K562 (cell line): Measurements from ENCODE around the gene PRMT7. TPM values are rescaled to one million over a fixed set of nuclear protein-coding genes. Genes with fewer than 3 reads are reported as not detected.
A peak's percentile ranks its signal among the peaks of the same experiment; 100 is the strongest.

ENCODE experiments used
- ATAC-seq: fragments of 200-7000 bp; cut with Tn5 transposase; 3 replicates; pipeline ENCODE4 v1.9.1; 2020; ENCODE audit warnings: moderate library complexity
- BruUV-seq: library from RNA; stranded (reverse); fragments of 400-500 nt; replicated peaks from 2 replicates; lab custom pipeline; 2021; lab: Mats Ljungman, UMichigan
- CTCF ChIA-PET: fragments of 300-600 bp; formaldehyde crosslinking; extraction: SDS; loops from one replicate; lab custom pipeline; 2021; ENCODE audit warnings: low intra/inter-chr PET ratio; lab: Yijun Ruan, JAX
- POLR2A ChIA-PET: fragments of 300-600, 350-650 bp; sonication (Branson Sonifier 250); formaldehyde crosslinking; extraction: SDS; loops from one replicate; lab custom pipeline; 2021; ENCODE audit warnings: antibody characterized with exemption, inconsistent platforms; lab: Yijun Ruan, JAX
- DNase-seq, 4 experiments: peaks; one replicate each; pipeline versions ENCODE4 v3.0.0 to v3.0.0-alpha.2; 2011 to 2018; ENCODE audit warnings: low spot score in 3 of 4, mixed read lengths in 3 of 4; ENCODE audit errors: extremely low read depth in 1 of 4
- FAIRE-seq: peaks from 2 replicates; lab custom pipeline; 2011; peaks lifted over from hg19 to GRCh38; lab: Jason Lieb, UNC
- H2AFZ ChIP-seq: 2 replicates; pipeline ENCODE4 v1.6.0; 2011; ENCODE audit warnings: low read depth, low read length, control low read depth, inconsistent platforms
- H3K27ac ChIP-seq: fragments of 200-600 bp; 3 replicates; pipeline ENCODE4 v1.8.0; 2011; ENCODE audit warnings: low read depth, mild to moderate bottlenecking, control low read depth, inconsistent platforms, low read length, moderate library complexity, mixed read lengths; ENCODE audit errors: extremely low read depth
- H3K27me3 ChIP-seq, 2 experiments: fragments of 300-600 bp in 1 of 2; 2 replicates in 1 of 2; 3 replicates in 1 of 2; pipeline versions ENCODE4 v1.6.0 to v1.8.0; 2011; ENCODE audit warnings: inconsistent platforms in 2 of 2, low read length in 2 of 2, mild to moderate bottlenecking in 1 of 2, mixed read lengths in 1 of 2, moderate library complexity in 1 of 2; ENCODE audit not compliant: control insufficient read depth in 2 of 2, insufficient read depth in 2 of 2
- H3K36me3 ChIP-seq: fragments of 300-600 bp; 3 replicates; pipeline ENCODE4 v1.8.0; 2011; ENCODE audit warnings: mild to moderate bottlenecking, low read length, inconsistent platforms; ENCODE audit not compliant: control insufficient read depth, insufficient read depth
- H3K4me1 ChIP-seq, 2 experiments: fragments of 200-600 bp in 1 of 2; replicated peaks in 1 of 2; 2 replicates in 1 of 2; 3 replicates in 1 of 2; pipeline versions ENCODE4 v1.5.1 to v1.8.0; 2011; ENCODE audit warnings: inconsistent platforms in 2 of 2, low read length in 2 of 2, mild to moderate bottlenecking in 1 of 2, mixed read lengths in 1 of 2, moderate library complexity in 1 of 2; ENCODE audit not compliant: control insufficient read depth in 2 of 2, insufficient read depth in 2 of 2
- H3K4me2 ChIP-seq: 2 replicates; pipeline ENCODE4 v1.6.1; 2011; ENCODE audit warnings: low read length, control low read depth, inconsistent platforms, mixed read lengths; ENCODE audit not compliant: insufficient read depth
- H3K4me3 ChIP-seq: fragments of 200-600 bp; sonication (generic), shearing (Covaris generic); 2 replicates; pipeline ENCODE4 v1.5.1; 2016; ENCODE audit warnings: control low read depth, inconsistent platforms
- H3K79me2 ChIP-seq: fragments of 200-600 bp; 3 replicates; pipeline ENCODE4 v1.8.0; 2011; ENCODE audit warnings: low read length, inconsistent platforms; ENCODE audit not compliant: control insufficient read depth, insufficient read depth
- H3K9ac ChIP-seq, 2 experiments: 2 replicates each; pipeline versions ENCODE4 v1.6.0 to v1.6.1; 2011; ENCODE audit warnings: low read depth in 2 of 2, low read length in 2 of 2, control low read depth in 1 of 2, inconsistent platforms in 1 of 2, mild to moderate bottlenecking in 1 of 2, mixed read lengths in 1 of 2; ENCODE audit not compliant: insufficient read depth in 1 of 2
- H3K9me1 ChIP-seq: one replicate; pipeline ENCODE4 v1.6.0; 2011; ENCODE audit warnings: inconsistent platforms, mild to moderate bottlenecking, low read length, moderate library complexity; ENCODE audit not compliant: control insufficient read depth, insufficient read depth
- H3K9me3 ChIP-seq: replicated peaks from 2 replicates; pipeline ENCODE4 v1.5.1; 2011; ENCODE audit warnings: low read depth, low read length, inconsistent platforms; ENCODE audit not compliant: control insufficient read depth, insufficient read depth
- H4K20me1 ChIP-seq: replicated peaks from 2 replicates; pipeline ENCODE4 v1.6.1; 2011; ENCODE audit warnings: low read length, inconsistent platforms, mixed read lengths; ENCODE audit not compliant: control insufficient read depth, insufficient read depth
- BRD9 ChIP-seq: fragments of 450-650 bp; IDR thresholded peaks from 2 replicates; pipeline ENCODE4 v1.6.1; 2018; ENCODE audit warnings: low read depth; ENCODE audit not compliant: partially characterized antibody
- CEBPG ChIP-seq, 3 experiments: fragments of 200-800 bp in 1 of 3; sonication (Bioruptor generic) in 1 of 3; sonication (generic) in 1 of 3; formaldehyde crosslinking in 1 of 3; IDR thresholded peaks in 2 of 3; conservative IDR thresholded peaks in 1 of 3; 2 replicates each; pipeline versions ENCODE4 v1.6.1 to v1.8.0; 2016 to 2022; ENCODE audit warnings: missing compliant biosample characterization in 2 of 3, missing genetic modification characterization in 2 of 3, mild to moderate bottlenecking in 1 of 3, missing genetic modification reagents in 1 of 3
- CREB5 ChIP-seq: fragments of 250-450 bp; sonication (Bioruptor Pico); IDR thresholded peaks from 2 replicates; pipeline ENCODE4 v1.5.0; 2020; ENCODE audit warnings: mild to moderate bottlenecking
- LCOR ChIP-seq: sonication (generic); formaldehyde crosslinking; IDR thresholded peaks from 2 replicates; pipeline ENCODE4 v1.8.0; 2022; ENCODE audit warnings: mild to moderate bottlenecking, missing genetic modification reagents
- MTA1 ChIP-seq: fragments of 450-650 bp; IDR thresholded peaks from 2 replicates; pipeline ENCODE4 v1.6.1; 2017; ENCODE audit warnings: borderline replicate concordance
- NCOA1 ChIP-seq: fragments of 450-650 bp; IDR thresholded peaks from 2 replicates; pipeline ENCODE4 v1.6.1; 2016; ENCODE audit warnings: low read depth
- RNF219 ChIP-seq: fragments of 250-450 bp; sonication (Bioruptor Pico); IDR thresholded peaks from 2 replicates; pipeline ENCODE4 v1.5.0; 2022; ENCODE audit warnings: mild to moderate bottlenecking
- ZBTB43 ChIP-seq: sonication (generic); formaldehyde crosslinking; IDR thresholded peaks from 2 replicates; pipeline ENCODE4 v1.8.0; 2023; ENCODE audit warnings: mild to moderate bottlenecking, missing genetic modification reagents
- ZNF232 ChIP-seq: sonication (generic); formaldehyde crosslinking; IDR thresholded peaks from 2 replicates; pipeline ENCODE4 v1.8.0; 2022; ENCODE audit warnings: mild to moderate bottlenecking, missing genetic modification reagents
- WGBS: fragments of 100-300 bp; shearing (Covaris generic); methylation state at CpG from one replicate; pipeline ENCODE4 v1.1.6; 2016; ENCODE audit warnings: low coverage, mixed read lengths; ENCODE audit not compliant: insufficient coverage; ENCODE audit errors: missing lambda C conversion rate; 5-methylcytosine and 5-hydroxymethylcytosine counted together
- in situ Hi-C: fragments of 300-500 bp; cut with MboI; formaldehyde crosslinking; loops from 4 replicates; pipeline ENCODE4 v1.15.0; 2018; ENCODE audit warnings: inconsistent platforms, mixed read lengths
- intact Hi-C: fragments of 100-400 bp; cut with micrococcal nuclease; formaldehyde crosslinking; loops from 2 replicates; pipeline ENCODE4 v1.14.2; 2022
- polyA plus RNA-seq, 8 experiments: library from polyadenylated mRNA; depleted of rRNA in 4 of 8; stranded (reverse) in 5 of 8; unstranded in 3 of 8; fragments of >200 nt; fragmentation: Nextera tagmentation in 2 of 8; fragmentation: Illumina TruSeq in 1 of 8; extraction: Ambion mirVana in 2 of 8; extraction: Trizol in 1 of 8; gene quantifications; 2 replicates each; pipeline versions ENCODE4 v1.2.1 to v1.2.3, GENCODE V29; 2011 to 2014; ENCODE audit warnings: inconsistent platforms in 1 of 8, missing spikeins in 1 of 8
- total RNA-seq, 7 experiments: library from RNA; depleted of rRNA in 6 of 7; stranded (reverse); fragments of >200 nt in 6 of 7; fragmentation: Illumina TruSeq in 2 of 7; extraction: Trizol in 2 of 7; gene quantifications; 2 replicates each; pipeline versions ENCODE4 v1.2.1 to v1.2.3, GENCODE V29; 2011 to 2021; ENCODE audit warnings: low replicate concordance in 1 of 7
- TF ChIP-seq, protein P1 (sequence below), 2 experiments: IDR thresholded peaks; 2 replicates each; pipeline ENCODE4 v1.6.1; 2011; ENCODE audit warnings: borderline replicate concordance in 1 of 2, control low read depth in 1 of 2, low read depth in 1 of 2, low read length in 1 of 2, mild to moderate bottlenecking in 1 of 2, mixed read lengths in 1 of 2, moderate library complexity in 1 of 2; ENCODE audit not compliant: insufficient read depth in 1 of 2, insufficient read length in 1 of 2, poor library complexity in 1 of 2, severe bottlenecking in 1 of 2; ENCODE audit errors: extremely low read depth in 1 of 2
- TF ChIP-seq, protein P2 (sequence below), 3 experiments: IDR thresholded peaks in 2 of 3; conservative IDR thresholded peaks in 1 of 3; 2 replicates each; pipeline ENCODE4 v1.5.1; 2011 to 2012; ENCODE audit warnings: low read length in 3 of 3, mild to moderate bottlenecking in 3 of 3, control low read depth in 2 of 3, improper control_type of control experiment in 1 of 3, inconsistent platforms in 1 of 3, low read depth in 1 of 3, mixed read lengths in 1 of 3, moderate library complexity in 1 of 3; ENCODE audit not compliant: insufficient read depth in 2 of 3

The PRMT7 gene
- total and polyA plus RNA-seq, 9 of the 15 experiments (the other 6 are each of a cell fraction or from before 2014, with no cell fraction given): 6.4 to 88.8 (median 73.1) TPM

DNA sequence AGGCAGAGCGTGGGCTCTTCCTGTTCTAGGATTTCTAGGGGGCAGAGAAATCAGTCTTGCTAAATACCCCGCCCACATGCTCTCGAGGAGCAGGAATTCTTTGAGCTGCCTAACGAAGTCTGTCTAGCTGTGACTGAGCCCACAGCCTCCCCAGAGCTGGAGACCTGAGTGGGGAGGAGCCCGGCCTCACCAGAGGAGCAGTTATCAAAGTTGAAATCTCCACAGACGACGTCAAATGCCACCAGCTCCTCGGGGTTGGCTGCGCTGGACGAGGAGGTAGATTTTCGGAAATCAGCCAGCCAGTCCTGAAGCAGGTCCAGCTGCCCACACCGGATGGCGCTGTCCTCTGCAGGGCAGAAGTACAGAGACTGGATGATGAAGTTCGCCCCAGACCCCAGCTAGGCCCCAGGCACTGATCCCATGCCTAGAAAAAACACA is 53.8 kb downstream of the PRMT7 start:
- H3K4me1 ChIP-seq: peaks cover 9 to 56% of the 10 kb centered on the region in 2 experiments; a peak in 3 of 5 replicates
- POLR2A ChIA-PET: interaction anchor here (0.7 to 1.6 kb wide), 3 partner anchors 17 to 640 kb away, joined by 3 to 5 read pairs (median 3); no protein-coding TSS in a partner anchor

More for the DNA sequence above, 53.8 kb downstream of the PRMT7 start:
- H3K79me2 ChIP-seq: no peaks in the 10 kb centered on the region
- CTCF ChIA-PET: no interaction called here
- TF ChIP-seq LCOR (CRISPR knock-in tag): 0 out of 2 replicates have a peak, but pooled peaks have one; percentile 19
- no peak for TF ChIP-seq MTA1
- no peak for TF ChIP-seq RNF219
- TF ChIP-seq BRD9: no peak
- no peak for TF ChIP-seq CREB5 (CRISPR knock-in tag)
- no peak for TF ChIP-seq ZBTB43
- TF ChIP-seq CEBPG (CRISPR knock-in tag; IDR thresholded peaks at IDR 0.05): no peak
- TF ChIP-seq CEBPG (tag; conservative IDR thresholded peaks at IDR 0.05 in 1 of 2, IDR thresholded peaks at IDR 0.05 in 1 of 2): no peak
- TF ChIP-seq NCOA1: no peak
- TF ChIP-seq, protein P1, sequence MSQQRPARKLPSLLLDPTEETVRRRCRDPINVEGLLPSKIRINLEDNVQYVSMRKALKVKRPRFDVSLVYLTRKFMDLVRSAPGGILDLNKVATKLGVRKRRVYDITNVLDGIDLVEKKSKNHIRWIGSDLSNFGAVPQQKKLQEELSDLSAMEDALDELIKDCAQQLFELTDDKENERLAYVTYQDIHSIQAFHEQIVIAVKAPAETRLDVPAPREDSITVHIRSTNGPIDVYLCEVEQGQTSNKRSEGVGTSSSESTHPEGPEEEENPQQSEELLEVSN (IDR thresholded peaks at IDR 0.05; ENCODE audit: borderline replicate concordance in 1 of 2, extremely low read depth in 1 of 2, insufficient read depth in 1 of 2, insufficient read length in 1 of 2, low read depth in 1 of 2, low read length in 1 of 2, poor library complexity in 1 of 2, severe bottlenecking in 1 of 2): no peak
- TF ChIP-seq, protein P2, sequence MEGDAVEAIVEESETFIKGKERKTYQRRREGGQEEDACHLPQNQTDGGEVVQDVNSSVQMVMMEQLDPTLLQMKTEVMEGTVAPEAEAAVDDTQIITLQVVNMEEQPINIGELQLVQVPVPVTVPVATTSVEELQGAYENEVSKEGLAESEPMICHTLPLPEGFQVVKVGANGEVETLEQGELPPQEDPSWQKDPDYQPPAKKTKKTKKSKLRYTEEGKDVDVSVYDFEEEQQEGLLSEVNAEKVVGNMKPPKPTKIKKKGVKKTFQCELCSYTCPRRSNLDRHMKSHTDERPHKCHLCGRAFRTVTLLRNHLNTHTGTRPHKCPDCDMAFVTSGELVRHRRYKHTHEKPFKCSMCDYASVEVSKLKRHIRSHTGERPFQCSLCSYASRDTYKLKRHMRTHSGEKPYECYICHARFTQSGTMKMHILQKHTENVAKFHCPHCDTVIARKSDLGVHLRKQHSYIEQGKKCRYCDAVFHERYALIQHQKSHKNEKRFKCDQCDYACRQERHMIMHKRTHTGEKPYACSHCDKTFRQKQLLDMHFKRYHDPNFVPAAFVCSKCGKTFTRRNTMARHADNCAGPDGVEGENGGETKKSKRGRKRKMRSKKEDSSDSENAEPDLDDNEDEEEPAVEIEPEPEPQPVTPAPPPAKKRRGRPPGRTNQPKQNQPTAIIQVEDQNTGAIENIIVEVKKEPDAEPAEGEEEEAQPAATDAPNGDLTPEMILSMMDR (IDR thresholded peaks at IDR 0.05 in 2 of 3, conservative IDR thresholded peaks at IDR 0.05 in 1 of 3; ENCODE audit: insufficient read depth in 2 of 3, low read depth in 1 of 3, low read length in 3 of 3): peak; percentile 27 to 44 (median 35); a peak in 4 of 6 replicates
- no peak for TF ChIP-seq ZNF232 (CRISPR knock-in tag)
- TF ChIP-seq, all 486 proteins: peak for 2
- 11% methylated on average over 14 of the region's 14 CpGs for WGBS
- peak overlapping the region; percentile 12; the same call in 1 of the 2 replicates for H2AFZ ChIP-seq
- no peak overlapping the region for H3K4me3 ChIP-seq
- ATAC-seq (peak; percentile 19; the same call in 1 of the 3 replicates), DNase-seq (peak in 2 of 4 experiments; percentile 41 to 45), FAIRE-seq (no peak)
- H3K27me3 ChIP-seq: peaks cover 2 to 18% of the 10 kb centered on the region in 2 experiments; a peak in 4 of 5 replicates
- no peaks in the 10 kb centered on the region for H3K9me3 ChIP-seq
- intact Hi-C loops: no loop called here
- no peaks in the 10 kb centered on the region for H3K36me3 ChIP-seq
- peak overlapping the region in 1 of 2 experiments; percentile 68; a peak in 1 of 4 replicates for H3K9ac ChIP-seq
- H3K9me1 ChIP-seq: no peaks in the 10 kb centered on the region
- no peak overlapping the region for H3K27ac ChIP-seq
- peaks cover 11% of the 10 kb centered on the region for H4K20me1 ChIP-seq
- BruUV-seq: no TSS peak
- in situ Hi-C loops: no loop called here
- H3K4me2 ChIP-seq: no peak overlapping the region
